ENCODE data around the gene PTPRK.

GRCh38 chr6:128508588-128509296, 11.7 kb downstream of the PTPRK start:
- TF ChIP-seq CTCF (IDR thresholded peaks at IDR 0.05; ENCODE audit: low read depth, low read length, missing input control) (no peak), YY1 (IDR thresholded peaks at IDR 0.05) (no peak), JUND (IDR thresholded peaks at IDR 0.05) (no peak)

Measured in liver (tissue), 3 donors.